Nephron progenitor cell (in vitro differentiated cells): ENCODE data around the gene KMT2C.

Experiments
- DNase-seq: peaks from one replicate; pipeline ENCODE4 v3.0.0; 2021
- H3K27ac Mint-ChIP-seq: 2 replicates; pipeline ENCODE4 v1.8.0; 2021; ENCODE audit warnings: mild to moderate bottlenecking, moderate library complexity, mixed read lengths
- H3K27me3 Mint-ChIP-seq: 2 replicates; pipeline ENCODE4 v1.8.0; 2021; ENCODE audit warnings: mild to moderate bottlenecking, low read depth, mixed read lengths; ENCODE audit not compliant: poor library complexity
- H3K36me3 Mint-ChIP-seq: 2 replicates; pipeline ENCODE4 v1.8.0; 2021; ENCODE audit warnings: low read depth, mixed read lengths
- H3K4me1 Mint-ChIP-seq: 2 replicates; pipeline ENCODE4 v1.8.0; 2021; ENCODE audit warnings: mixed read lengths
- H3K4me3 Mint-ChIP-seq: 2 replicates; pipeline ENCODE4 v1.8.0; 2021; ENCODE audit warnings: mild to moderate bottlenecking, moderate library complexity, mixed read lengths
- H3K9me3 Mint-ChIP-seq: 2 replicates; pipeline ENCODE4 v1.8.0; 2021; ENCODE audit warnings: mild to moderate bottlenecking, moderate library complexity, mixed read lengths
- TF ChIP-seq, protein P1 (sequence below): fragments of 200-600 bp; sonication (generic); IDR thresholded peaks from 2 replicates; pipeline ENCODE4 v1.5.0; 2021; ENCODE audit warnings: antibody characterized with exemption

KMT2C gene

DNA sequence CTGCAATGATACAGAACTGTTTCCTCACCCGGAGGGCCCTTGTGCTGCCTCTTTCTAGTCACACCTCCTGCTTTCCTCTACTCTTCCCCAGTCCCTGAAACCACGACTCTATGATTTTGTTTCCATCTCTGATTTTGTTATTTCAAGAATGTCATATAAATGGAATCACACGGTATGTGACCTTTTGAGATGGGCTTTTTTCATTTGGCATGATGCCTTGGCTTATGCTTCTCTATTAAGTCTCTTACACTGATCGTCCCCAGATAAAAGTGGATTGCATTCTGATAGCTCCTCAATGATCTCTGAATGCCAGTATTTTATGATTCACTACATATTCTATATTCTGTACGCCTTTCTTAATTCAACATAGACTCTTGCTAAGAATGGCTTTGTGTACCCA, 332.1 kb downstream of the KMT2C start:
- peaks cover 12% of the 10 kb centered on the region for H3K4me1 Mint-ChIP-seq
- TF ChIP-seq, protein P1, sequence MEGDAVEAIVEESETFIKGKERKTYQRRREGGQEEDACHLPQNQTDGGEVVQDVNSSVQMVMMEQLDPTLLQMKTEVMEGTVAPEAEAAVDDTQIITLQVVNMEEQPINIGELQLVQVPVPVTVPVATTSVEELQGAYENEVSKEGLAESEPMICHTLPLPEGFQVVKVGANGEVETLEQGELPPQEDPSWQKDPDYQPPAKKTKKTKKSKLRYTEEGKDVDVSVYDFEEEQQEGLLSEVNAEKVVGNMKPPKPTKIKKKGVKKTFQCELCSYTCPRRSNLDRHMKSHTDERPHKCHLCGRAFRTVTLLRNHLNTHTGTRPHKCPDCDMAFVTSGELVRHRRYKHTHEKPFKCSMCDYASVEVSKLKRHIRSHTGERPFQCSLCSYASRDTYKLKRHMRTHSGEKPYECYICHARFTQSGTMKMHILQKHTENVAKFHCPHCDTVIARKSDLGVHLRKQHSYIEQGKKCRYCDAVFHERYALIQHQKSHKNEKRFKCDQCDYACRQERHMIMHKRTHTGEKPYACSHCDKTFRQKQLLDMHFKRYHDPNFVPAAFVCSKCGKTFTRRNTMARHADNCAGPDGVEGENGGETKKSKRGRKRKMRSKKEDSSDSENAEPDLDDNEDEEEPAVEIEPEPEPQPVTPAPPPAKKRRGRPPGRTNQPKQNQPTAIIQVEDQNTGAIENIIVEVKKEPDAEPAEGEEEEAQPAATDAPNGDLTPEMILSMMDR, result no peak
- no peaks in the 10 kb centered on the region for H3K27me3 Mint-ChIP-seq
- peaks cover 41% of the 10 kb centered on the region for H3K36me3 Mint-ChIP-seq
- H3K4me3 Mint-ChIP-seq, result no peak overlapping the region
- no peak overlapping the region for H3K27ac Mint-ChIP-seq
- no peak for DNase-seq
- H3K9me3 Mint-ChIP-seq, result no peaks in the 10 kb centered on the region

DNA sequence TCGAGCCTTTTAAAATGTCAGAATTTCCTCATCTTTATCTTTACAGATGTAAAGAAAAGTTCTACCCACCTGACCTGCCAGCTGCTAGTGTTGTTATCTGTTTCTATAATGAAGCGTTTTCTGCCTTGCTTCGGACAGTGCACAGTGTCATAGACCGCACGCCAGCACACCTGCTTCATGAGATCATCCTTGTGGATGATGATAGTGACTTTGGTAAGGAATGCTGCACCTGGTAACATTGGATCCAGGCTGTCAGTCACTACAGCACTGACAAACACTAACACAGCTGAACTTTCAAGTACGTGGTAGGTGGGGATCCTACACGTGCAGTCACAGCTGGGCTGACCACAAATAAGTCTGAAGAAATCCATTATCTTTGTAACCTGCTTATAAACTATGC, 332.7 kb downstream of the KMT2C start:
- H3K4me1 Mint-ChIP-seq, result peaks cover 12% of the 10 kb centered on the region
- no peak for DNase-seq
- H3K27me3 Mint-ChIP-seq, result no peaks in the 10 kb centered on the region
- H3K4me3 Mint-ChIP-seq, result no peak overlapping the region
- no peaks in the 10 kb centered on the region for H3K9me3 Mint-ChIP-seq
- no peak overlapping the region for H3K27ac Mint-ChIP-seq
- TF ChIP-seq, protein P1, result no peak
- H3K36me3 Mint-ChIP-seq, result peaks cover 42% of the 10 kb centered on the region

DNA sequence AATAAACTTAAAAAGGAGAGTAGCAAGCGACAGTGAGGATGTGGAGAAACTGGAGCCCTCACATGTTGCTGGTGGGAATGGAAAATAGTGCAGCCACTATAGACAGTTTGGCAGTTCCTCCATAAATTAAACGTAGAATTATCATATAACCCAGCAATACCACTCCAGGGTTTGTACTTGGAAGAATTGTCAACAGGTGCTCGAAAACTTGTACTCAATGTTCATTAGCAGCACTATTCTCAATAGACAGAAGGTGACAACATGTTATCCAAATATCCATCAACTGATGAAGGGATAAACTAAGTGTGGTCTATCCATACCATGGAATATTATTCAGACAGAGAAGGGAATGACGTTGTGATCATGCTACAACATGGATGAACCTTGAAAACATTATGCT, 338.5 kb downstream of the KMT2C start:
- Mint-ChIP-seq H3K4me1 (peaks cover 5% of the 10 kb centered on the region), H3K9me3 (no peaks in the 10 kb centered on the region), H3K27me3 (no peaks in the 10 kb centered on the region), H3K36me3 (peaks cover 35% of the 10 kb centered on the region), H3K4me3 (no peak overlapping the region), H3K27ac (no peak overlapping the region)
- no peak for DNase-seq
- TF ChIP-seq, protein P1, result no peak

DNA sequence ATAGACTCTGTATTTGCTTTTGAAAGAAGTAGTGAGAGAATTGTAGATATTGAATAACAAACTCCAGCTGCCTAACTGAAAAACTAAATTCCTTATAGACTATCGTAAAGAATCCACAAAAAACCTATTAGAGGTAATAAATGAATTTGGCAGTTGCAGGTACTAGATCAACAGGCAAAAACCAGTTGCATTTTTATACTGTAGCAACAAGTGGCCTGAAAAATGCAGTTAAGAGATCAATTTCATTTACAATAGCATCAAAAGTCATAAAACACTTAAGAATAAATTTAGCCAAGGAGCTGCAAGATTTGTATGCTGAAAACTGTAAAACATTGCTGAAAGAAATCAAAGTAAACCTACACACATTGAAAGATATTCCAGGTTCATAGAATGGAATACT, 340.0 kb downstream of the KMT2C start:
- no peak for DNase-seq
- Mint-ChIP-seq H3K36me3 (peaks cover 33% of the 10 kb centered on the region), H3K9me3 (peaks cover 1% of the 10 kb centered on the region), H3K4me3 (no peak overlapping the region), H3K27ac (no peak overlapping the region), H3K27me3 (peaks cover 2% of the 10 kb centered on the region), H3K4me1 (peaks cover 6% of the 10 kb centered on the region)
- TF ChIP-seq, protein P1, result no peak

DNA sequence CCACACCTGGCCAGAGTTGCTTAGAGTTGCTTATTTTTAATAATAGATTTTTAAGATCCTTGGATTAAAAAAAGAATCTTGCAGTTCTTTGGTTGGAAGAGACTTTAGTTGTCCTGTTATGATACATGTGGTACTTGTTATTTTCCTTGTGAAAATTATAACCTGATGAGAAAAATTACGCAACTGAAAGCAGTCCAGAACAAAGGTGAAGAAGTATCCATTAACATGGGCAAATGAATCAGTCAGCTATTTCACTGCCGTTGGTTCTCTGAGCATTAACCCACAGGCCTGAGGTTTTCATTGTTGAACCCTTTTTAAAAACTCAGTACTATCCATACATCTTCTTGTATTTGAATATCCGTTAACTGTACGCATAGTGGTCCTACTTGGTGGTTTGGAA, 342.1 kb downstream of the KMT2C start:
- H3K4me3 Mint-ChIP-seq, result no peak overlapping the region
- peaks cover 22% of the 10 kb centered on the region for H3K9me3 Mint-ChIP-seq
- peaks cover 8% of the 10 kb centered on the region for H3K4me1 Mint-ChIP-seq
- no peak overlapping the region for H3K27ac Mint-ChIP-seq
- TF ChIP-seq, protein P1, result no peak
- peaks cover 4% of the 10 kb centered on the region for H3K27me3 Mint-ChIP-seq
- peaks cover 47% of the 10 kb centered on the region for H3K36me3 Mint-ChIP-seq
- no peak for DNase-seq

DNA sequence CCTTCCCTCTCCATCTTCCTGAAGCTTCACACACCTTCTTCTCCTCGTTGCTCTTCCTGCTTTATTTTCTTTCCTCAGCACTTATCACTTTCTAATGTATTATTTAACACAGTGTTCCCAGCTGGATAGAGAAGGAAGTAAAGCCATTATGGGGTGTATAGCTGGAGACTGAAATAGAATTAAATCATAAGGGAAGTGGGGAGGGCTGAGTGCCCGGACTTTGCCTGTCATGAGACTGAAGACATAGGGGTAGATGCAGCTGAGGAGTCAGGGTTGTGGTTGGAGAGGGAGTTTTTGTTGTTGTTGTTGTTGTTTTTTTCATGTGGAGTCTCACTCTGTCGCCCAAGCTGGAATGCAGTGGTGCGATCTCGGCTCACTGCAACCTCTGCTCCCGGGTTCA, 345.1 kb downstream of the KMT2C start:
- peaks cover 35% of the 10 kb centered on the region for H3K9me3 Mint-ChIP-seq

More for the DNA sequence above, 345.1 kb downstream of the KMT2C start:
- Mint-ChIP-seq H3K27me3 (peaks cover 4% of the 10 kb centered on the region), H3K4me1 (peaks cover 8% of the 10 kb centered on the region), H3K4me3 (no peak overlapping the region), H3K36me3 (peaks cover 48% of the 10 kb centered on the region), H3K27ac (no peak overlapping the region)
- TF ChIP-seq, protein P1, result no peak
- DNase-seq, result no peak
